HG02870 (cell line): ENCODE measurements around the gene WNT5A.
"Not testable (repeated sequence)": the region's sequence is repeated elsewhere in the genome, so short reads cannot be mapped to it uniquely, and the experiment has no call there.

Experiments used
- ATAC-seq: cut with Tn5 transposase; IDR thresholded peaks from one replicate; pipeline ENCODE4 v1.9.1; 2021; ENCODE audit warnings: mild to moderate bottlenecking, moderate library complexity; ENCODE audit not compliant: unreplicated experiment

Gene WNT5A

GRCh38 chr3:55507808-55508207, 20.7 kb upstream of the WNT5A start:
- no peak for ATAC-seq

- ATAC-seq: no peak
Observed at GRCh38 chr3:55505776-55506175, 18.7 kb upstream of the WNT5A start.

GRCh38 chr3:55505102-55505501, 18.0 kb upstream of the WNT5A start:
- not testable (repeated sequence) for ATAC-seq

GRCh38 chr3:55501905-55502304, 14.8 kb upstream of the WNT5A start:
- ATAC-seq: no peak

GRCh38 chr3:55500555-55501330, 13.6 kb upstream of the WNT5A start:
- no peak for ATAC-seq

- ATAC-seq: no peak
Observed at GRCh38 chr3:55498520-55498919, 11.4 kb upstream of the WNT5A start.

- no peak for ATAC-seq
Observed at GRCh38 chr3:55497250-55497649, 10.1 kb upstream of the WNT5A start.

GRCh38 chr3:55494976-55495375, 7.9 kb upstream of the WNT5A start:
- ATAC-seq: no peak

- ATAC-seq: no peak
Observed at GRCh38 chr3:55492976-55493375, 5.9 kb upstream of the WNT5A start.

GRCh38 chr3:55491296-55491816, 4.2 kb upstream of the WNT5A start:
- ATAC-seq: no peak

GRCh38 chr3:55490276-55490913, 3.3 kb upstream of the WNT5A start:
- ATAC-seq: no peak

GRCh38 chr3:55489798-55490132, 2.7 kb upstream of the WNT5A start:
- ATAC-seq: no peak

- no peak for ATAC-seq
Observed at GRCh38 chr3:55488398-55489055, 1.4 kb upstream of the WNT5A start.

GRCh38 chr3:55487381-55488241, 505 bp upstream of the WNT5A start:
- ATAC-seq: no peak

GRCh38 chr3:55486101-55486856, 827 bp downstream of the WNT5A start:
- ATAC-seq: no peak

- peak; percentile 56 for ATAC-seq
Observed at GRCh38 chr3:55484801-55485791, 2.0 kb downstream of the WNT5A start.

- ATAC-seq: no peak
Observed at GRCh38 chr3:55484191-55484689, 2.9 kb downstream of the WNT5A start.

- no peak for ATAC-seq
Observed at GRCh38 chr3:55483196-55484095, 3.7 kb downstream of the WNT5A start.
